SHP77 (cell line): ENCODE data around the gene SCARB1.

Source experiments
- DNase-seq, 2 experiments: peaks; one replicate each; lab custom pipeline; 2025; lab: John Stamatoyannopoulos, UW

Gene SCARB1

DNA sequence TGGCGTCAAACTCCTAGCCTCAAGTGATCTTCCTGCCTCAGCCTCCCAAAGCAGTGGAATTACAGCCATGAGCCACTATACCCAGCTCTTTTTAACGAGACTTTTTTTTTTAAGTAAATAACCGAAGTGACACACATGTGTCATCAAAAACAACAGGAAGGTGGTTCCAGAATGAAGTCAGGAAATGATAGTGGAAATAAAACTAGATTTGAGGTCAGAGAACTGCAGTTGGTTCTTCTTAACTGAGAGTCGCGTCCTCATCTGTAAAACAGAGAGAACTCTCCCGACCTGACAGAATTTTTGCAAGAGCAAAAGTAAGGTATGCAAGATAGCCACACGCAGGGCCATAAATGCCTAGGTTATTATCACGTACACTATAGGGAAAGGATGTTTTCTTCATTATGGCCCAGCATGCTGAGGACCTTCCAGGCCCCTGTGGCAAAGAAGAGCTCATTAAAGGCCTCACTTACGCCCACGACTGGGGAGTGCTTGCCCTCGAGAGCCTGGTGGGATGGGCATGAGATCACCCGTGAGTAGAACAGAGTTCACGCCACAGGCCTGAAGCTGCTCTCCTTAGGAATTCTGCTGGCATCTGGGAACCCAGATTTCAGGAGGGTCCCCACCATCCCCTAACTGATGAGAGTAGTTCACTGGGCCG is 67.2 kb downstream of the SCARB1 start:
- no peak for DNase-seq

DNA sequence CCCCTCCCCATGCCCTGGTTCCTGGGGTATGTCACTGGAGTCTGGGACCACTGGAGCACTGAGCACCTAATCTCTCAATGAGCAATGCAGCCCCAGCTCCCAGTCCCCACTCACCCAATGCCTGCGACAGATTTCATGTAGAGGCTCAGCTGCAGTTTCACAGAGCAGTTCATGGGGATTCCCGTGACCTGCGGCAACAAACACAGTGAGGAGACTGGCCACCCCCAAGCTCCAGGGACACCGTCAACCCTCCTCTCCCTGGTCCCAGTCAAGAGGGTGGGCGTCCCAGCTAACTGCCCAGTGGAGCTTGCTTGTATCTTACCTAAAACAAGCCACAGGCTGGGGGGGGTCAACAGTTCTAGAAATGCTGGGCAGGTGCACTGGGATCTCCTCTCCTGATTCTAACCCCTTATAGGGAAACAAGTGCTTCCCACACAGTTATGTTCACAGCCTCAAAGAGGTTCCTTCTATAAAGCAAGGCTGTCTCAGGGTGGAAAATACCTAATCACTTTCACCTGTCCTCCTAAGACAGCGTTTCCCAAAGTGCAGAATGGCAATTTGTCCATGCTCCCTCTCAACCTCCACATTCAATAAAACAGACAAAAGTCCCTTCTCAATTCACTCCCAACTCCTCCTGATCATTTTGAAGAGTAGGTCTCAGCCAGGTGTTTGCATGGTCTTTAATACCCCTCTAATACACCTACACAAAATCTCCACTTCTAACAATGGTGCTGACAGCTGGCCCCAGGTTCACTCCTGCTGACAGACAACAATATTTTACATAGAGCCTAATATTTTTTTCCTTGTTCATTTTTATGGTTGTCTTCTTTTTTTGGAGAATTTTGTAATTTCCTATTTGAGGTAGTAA is 68.3 kb downstream of the SCARB1 start:
- no peak for DNase-seq

DNA sequence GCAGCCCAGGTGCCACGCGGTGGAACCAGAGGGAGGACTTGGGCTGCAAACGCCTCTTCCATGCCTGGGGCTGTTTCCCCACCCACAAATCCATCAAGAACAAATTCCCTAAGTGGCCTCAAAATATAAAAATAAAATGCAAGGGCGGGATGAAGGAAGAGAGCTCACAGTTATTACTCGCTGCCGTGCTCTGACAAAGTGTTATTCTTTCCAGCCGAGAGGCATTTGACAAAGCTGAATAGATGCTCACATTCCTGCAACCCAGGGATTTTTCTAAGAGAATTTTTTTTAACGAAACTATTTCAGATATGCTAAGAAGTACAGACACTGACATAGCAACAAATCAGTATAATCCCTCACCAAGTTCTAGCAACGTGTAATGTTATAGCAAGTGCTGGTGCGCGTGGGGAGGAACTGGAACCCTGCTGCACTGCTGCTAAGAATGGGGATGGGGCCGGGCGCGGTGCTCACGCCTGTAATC is 70.7 kb downstream of the SCARB1 start:
- no peak for DNase-seq

DNA sequence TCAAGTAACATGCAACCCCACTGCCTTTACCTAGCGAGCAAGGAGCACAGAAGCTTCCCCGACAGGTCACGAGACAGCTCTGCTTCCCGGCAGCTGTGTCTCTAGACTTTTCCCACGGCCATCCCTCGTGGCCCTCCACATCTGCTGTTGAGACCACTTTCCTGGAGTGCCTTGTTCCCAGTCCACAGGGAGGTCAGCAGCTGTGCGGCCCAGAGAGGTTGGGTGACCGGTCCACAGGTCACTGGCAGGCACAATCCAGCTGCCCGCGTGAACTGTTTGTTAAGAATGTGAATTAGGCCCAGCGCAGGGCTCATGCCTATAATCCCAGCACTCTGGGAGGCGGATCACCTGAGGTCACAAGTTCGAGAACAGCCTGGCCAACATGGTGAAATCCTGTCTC is 71.5 kb downstream of the SCARB1 start:
- no peak for DNase-seq

DNA sequence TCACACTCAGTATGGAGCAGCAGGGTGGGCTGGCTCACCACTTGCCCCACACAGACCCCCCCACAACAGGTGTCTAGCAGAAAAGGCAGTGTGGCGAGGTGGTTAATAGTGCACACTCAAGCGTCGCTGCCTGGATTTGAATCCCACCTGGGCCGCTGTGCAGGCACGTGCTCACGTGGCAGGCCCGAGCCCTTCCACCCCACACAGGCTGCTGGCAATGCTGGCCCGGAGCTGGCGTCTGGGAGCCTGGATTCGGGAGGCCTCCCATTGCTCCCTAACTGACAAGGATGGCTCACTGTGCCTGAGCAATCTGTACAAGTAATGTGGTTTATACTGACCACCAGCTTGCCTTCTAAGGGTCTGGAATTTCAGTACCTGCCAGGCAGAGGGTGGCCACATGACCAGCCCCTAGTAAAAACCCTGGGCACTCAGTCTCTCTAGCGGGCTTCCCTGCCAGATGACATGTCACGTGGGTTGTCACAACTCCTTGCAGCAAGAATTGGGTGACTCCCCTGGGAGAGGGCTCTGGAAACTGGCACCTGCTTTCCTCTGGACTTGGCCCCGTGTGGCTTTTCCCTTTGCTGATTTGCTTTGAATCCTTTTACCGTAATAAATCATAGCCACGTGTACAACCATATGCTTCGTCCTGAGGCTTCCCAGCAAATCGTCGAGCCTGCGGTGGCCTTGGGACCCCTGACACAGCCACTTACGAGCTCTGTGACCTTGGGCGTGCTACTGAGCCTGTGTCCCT is 72.8 kb downstream of the SCARB1 start:
- no peak for DNase-seq

DNA sequence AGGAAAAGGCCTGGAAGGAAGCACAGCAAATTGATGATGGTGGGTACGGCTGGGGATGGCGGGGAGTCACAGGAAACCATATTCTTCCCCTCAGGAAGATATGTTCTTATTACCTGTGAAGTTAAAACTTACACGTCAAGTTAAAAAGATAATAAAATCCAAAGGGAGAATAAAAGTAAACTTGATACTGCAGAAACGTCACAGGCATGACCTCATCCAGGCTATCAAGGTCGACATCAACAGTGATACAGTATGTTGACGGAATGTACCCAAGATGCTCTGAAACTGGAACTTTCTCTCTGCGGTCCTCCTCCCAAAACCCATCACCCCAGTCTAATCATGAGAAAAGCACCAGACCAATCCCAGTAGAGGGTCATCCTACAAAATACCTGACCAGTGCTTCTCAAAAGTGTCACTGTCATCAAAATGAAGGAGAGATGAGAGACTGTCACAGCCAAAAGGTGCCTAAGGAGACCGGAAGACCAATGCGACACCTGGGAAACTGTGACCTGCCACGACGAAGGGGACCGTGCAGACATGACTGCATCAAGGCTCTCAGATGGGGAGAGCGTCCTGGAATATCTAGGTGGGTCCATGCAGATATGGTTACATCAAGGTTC is 74.6 kb downstream of the SCARB1 start:
- no peak for DNase-seq

DNA sequence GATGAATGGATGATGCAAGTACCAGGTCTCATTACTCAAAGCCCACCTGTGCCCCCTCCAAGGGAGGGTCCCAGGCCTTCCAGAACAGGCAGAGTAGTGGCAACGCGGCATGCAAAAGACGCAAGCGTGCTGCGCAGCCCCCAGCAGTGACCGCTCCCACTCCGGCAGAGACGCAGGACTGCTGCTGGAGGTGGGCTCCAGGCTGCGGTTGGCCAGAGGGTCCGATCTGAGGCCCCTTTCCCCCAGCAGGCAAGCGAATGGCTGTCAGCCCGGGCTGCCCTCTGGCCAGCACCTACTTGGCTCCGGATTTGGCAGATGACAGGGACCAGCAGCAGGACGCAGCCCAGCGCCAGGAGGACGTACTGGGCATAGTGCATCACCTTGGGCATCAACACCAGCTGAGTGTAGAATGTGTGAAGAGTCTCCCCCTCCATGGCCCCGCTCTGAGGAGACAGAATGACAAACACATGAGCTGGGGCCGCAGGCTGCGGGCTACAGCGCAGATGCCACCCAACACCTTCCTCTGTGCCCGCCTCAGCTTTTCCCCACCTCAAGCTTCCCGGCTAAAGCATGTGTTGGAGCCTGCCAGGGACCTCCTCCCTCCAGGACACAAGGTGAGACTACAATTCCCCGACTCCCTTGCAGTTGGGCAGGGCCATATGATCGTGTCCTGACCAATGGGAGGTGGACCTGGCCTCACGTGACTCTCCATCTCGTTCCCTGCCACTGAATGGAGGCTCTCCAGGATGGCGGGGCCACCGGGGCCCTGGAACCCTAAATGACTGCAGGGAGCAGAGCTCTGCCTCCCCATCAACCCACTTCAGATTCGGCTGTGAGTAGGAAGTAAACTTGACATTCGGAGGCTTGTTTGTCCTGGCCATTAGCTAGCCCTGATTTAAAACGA is 77.4 kb downstream of the SCARB1 start:
- no peak for DNase-seq

DNA sequence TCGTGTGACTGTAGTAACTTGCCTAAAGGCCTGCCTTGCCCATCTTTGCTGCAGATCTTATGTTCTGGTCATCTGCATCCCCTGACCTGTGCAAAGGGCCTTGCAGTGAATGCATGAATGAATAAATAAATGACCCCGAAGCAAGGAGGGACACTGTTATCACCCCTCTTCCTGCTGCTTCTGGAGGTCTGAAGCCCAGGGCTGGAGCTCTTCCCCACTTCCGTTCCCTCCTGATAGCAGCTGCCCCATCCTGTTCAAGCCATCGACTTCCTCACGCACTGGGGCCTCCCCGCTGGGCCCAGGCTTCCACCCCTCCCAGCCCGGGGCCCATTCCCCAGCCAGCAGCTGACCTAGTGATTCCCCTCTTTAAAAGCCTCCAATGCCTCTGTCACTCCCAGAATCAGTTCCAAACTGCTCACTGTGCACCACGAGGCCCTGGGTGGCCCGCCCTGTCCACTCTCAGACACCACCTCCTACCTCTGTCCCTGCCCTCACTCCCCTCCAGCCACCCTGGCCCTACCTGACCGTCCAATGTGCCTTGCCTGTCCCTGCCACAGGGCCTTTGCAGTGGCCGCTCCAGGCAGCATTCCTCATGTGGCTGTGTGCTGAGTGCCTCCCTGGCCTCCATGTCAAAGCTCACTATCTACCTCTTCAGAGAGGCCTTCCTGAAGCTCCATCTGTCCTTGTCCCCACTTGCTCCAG is 78.6 kb downstream of the SCARB1 start:
- no peak for DNase-seq

DNA sequence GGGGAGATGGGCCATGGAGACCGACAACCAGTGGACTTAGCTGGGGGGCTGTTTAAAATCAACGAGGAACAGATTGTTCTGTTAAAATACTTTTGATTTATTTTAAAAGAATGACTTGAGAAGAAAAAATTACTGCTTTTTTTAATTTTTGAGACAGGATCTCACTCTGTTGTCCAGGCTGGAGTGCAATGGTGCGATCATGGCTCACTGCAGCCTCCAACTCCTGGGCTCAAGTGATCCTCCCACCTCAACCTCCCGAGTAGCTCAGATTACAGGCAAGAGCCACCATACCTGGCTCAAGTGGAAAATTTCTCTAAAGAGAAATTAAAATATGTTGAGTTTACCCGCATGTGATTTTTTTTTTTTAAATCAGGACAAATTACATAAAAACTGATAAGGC is 80.6 kb downstream of the SCARB1 start:
- DNase-seq = no peak

DNA sequence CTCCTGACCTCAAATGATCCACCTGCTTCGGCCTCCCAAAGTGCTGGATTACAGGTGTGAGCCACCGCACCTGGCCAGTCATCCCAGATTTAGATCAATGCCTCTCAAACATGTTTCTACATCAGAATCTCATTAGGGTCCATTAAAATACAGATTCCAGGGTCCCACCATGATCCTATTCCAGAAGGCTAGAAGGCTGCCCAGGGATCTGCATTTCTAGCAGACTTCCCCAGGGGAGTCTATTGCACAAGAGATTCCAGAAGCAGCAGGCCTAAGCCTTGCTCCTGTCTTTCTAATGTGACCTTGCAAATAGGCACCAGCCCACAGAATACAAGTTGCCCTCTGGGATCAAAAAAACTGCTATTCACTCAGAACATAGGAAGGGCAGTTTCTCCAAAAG is 81.5 kb downstream of the SCARB1 start:
- DNase-seq = no peak

DNA sequence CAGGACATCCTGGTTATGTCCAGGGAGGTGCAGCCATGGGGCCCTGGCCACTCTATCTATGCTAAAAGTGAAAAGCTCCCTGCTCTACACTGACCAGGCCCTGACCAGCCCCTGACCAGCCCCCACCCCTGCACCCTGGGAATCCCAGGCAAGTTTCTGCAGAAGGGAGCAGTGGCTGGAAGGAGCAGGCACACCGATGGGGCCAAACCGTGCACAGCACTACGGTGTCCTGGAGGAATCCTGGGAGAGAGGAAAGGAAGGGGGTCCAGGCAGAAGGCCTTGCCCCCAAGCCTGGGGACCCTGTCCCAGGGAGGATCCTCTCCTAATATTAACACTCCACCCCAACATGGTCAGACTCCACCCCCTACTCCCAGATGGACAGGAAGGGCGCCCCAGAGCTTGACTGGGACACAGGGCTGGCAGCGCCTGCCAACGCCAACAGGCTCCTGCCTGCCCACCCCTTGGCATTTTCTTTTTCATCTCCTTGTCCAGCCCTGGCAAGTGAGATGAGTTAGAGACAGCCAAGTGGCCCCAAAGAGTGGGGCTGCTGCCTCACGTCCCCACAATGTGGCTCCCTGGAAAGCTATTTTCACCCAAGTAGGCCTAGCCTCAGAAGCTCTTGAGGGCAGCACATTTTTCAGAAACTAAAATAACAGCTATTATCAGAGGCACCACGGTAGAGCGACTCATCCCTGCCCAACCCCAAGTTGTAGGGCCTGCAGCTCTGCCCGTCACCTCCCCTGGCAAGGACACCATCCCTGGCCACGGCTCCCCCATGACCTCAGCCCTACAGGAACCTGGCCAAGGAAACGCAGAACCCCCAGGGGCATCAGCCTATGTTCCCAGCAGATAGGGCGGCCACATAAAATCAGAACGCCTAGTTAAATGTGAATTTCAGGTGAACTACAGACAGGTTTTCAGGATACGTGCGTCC is 82.6 kb downstream of the SCARB1 start:
- DNase-seq = no peak

DNA sequence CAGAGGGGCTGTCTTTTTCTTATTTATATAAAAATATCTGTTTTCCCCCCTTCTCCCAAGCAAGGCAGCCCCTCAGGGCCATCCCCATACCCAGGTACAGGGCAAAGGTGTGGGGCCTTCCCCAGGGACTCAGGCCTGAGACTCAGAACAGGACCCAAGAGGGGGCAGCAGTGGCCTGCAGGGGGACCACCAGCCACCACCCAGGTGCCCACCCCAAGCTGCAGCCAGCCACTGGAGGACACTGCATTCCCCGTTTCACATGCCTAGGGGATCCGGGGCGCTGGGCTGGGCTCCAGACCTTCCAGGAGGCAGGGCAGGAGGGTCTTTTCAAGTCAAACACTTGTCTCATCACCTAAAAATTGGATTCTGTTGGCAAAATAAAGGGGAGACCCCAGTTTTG is 83.3 kb downstream of the SCARB1 start:
- DNase-seq = no peak

DNA sequence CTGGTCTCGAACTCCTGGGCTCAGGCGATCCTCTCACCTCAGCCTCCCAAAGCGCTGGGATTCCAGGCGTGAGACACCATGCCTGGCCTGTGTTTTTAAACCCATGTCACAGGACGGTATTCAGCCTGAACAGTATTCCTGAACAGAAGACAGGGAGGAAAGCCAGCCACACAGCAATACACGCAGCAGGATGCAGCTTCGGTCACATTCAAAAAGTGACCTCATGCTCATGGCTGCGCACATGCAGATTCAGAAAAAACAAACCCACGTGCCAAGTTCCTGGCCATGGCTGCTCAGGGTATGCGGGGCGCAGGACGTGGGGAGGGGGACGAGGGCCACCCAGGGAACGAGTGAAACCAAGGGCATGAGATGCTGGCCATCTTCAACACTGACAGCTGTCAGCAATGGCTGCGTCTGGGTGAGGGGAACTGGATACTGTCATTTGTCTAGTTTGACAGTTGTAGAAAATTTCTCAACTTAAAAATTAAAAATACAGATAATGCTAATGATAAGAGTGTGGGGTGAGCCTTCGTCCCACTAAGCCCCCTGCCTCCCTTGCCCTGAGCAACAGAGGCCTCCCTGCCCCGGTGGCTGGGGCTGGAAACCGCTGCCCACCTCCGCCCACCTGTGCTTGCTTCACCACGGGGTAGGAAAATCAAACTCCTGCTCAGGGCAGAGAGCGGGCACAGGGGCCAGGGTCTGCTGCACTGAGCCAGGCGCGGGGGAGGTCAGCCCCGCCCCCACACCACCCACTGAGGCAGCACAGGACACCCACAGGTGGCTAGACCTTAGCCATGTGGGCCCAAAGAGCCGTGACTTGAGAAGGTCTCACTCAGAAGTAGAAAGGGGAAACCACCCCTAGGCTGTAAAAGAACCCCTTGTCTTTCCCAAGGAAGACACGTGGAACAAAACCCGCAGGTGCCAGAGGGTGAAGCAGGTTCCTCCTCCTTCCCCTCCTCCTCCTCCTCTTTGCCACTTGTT is 84.2 kb downstream of the SCARB1 start:
- no peak for DNase-seq

DNA sequence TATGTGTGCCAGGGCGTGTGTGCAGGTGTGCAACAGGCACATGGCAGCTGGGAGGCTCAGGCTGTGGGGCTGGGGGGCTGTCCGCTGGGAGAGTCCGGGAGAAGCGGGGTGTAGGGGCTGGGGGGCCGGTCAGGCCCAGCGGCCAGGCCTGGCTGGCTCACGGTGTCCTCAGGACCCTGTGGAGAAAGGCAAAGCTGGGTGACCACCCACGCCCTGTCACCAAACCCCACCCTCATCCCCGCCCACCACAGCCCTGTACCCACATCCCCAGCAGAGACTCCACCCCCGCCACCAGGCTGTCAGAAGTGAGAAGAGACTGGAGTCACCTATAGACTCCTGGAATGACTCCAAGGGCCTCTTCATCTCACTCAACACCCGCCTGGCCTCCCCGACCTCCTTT is 85.3 kb downstream of the SCARB1 start:
- DNase-seq = no peak

DNA sequence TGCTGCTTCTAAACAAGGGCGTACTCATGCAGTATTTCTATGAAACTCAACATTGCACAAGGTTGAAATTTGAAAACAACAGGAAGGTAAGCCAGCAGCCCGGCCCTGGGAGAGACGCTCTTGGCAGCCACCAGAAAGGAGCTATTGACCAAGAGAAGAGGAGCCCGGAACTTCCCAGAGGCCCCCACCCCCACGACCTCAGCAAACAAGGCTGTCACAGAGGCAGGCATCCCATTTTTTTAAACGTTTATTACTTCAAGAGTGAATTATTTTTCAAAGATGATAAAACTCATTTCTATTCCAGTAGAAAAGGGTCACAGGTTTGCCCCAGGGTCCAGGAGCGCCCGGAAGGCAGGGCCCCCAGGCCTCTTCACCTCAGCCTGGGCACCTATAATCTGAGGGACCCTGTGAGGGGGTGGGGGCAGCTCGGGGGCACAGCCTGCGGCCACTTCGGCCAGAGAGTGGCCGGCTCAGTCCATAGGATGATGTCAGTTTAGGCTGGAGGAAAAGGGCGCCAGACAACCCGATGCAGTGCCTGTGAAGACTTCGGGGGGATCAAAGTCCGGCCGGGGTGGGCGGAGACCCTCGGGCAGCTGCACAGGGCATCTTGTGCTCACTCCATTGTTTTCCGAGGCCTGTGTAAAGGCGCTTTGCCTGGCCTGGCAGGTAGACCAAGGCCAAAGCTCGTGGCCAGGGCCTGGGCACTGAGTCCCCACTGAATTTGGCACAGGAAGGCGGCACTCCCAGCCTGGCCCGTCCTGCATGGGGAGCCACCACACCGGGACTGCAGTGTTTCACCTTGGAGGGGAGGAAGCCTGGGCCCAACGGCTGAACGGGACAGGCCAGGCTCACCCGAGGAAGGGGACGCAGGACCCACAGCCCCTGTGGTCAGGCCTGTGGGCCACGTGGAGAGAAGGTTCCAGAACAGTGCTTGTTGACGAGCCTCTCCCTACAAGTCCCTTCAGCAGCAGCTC is 86.0 kb downstream of the SCARB1 start:
- no peak for DNase-seq

DNA sequence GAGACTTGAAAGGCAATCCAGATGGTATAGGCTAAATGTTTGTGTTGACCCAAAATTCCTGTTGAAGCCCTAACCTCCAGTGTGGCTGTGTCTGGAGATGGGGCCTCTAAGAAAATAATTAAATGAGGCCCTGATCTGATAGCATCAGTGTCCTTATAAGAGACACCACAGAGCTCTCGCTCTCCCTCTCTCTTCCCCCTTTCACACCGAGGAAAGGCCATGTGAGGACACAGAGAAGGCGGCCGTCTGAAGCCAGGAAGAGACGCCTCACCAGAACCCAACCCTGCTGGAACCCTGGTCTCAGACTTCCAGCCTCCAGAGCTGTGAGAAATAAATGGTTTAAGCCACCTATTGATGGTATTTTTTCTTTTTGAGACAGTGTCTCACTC is 87.5 kb downstream of the SCARB1 start:
- no peak for DNase-seq
